ENCODE results near the gene IL11. TPM values are rescaled to one million over a fixed set of nuclear protein-coding genes. Genes with fewer than 3 reads are reported as not detected.
"Not testable (repeated sequence)": the region's sequence is repeated elsewhere in the genome, so short reads cannot be mapped to it uniquely, and the experiment has no call there.

The IL11 gene
- total RNA-seq, 1 donor from 2014 or later: 1.3 TPM

DNA sequence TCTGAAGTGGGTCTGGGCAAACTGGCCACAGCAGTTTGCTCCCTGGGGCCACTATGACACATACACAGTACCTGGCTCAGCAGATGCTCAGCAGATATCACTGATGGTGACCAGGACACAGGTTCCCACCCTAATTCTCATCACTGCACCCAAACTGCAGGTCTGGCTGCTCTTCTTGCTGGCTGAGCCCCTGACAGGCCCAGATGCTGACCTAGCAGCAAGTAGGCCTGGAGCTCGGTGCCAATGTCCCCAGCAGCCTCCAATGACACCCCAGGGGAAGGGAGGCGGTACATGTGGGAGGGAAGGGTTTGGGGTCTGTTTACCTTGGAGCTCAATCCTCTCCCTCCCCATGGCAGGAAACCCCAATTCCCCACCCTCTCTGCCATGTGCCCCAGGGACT lies 32.2 kb upstream of the IL11 start:
- FAIRE-seq: no peak
- Histone ChIP-seq H3K27me3 (ENCODE audit: control insufficient read depth, insufficient read depth, low read length) (no peaks in the 10 kb centered on the region), H3K36me3 (ENCODE audit: control insufficient read depth, insufficient read depth, low read length) (peaks cover 20% of the 10 kb centered on the region), H3K4me3 (ENCODE audit: low read depth, low read length) (no peak overlapping the region)
- TF ChIP-seq, protein P1, sequence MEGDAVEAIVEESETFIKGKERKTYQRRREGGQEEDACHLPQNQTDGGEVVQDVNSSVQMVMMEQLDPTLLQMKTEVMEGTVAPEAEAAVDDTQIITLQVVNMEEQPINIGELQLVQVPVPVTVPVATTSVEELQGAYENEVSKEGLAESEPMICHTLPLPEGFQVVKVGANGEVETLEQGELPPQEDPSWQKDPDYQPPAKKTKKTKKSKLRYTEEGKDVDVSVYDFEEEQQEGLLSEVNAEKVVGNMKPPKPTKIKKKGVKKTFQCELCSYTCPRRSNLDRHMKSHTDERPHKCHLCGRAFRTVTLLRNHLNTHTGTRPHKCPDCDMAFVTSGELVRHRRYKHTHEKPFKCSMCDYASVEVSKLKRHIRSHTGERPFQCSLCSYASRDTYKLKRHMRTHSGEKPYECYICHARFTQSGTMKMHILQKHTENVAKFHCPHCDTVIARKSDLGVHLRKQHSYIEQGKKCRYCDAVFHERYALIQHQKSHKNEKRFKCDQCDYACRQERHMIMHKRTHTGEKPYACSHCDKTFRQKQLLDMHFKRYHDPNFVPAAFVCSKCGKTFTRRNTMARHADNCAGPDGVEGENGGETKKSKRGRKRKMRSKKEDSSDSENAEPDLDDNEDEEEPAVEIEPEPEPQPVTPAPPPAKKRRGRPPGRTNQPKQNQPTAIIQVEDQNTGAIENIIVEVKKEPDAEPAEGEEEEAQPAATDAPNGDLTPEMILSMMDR (IDR thresholded peaks at IDR 0.05; ENCODE audit: insufficient read depth, low read length, severe bottlenecking): no peak
- no peak for DNase-seq (ENCODE audit: low read depth)

DNA sequence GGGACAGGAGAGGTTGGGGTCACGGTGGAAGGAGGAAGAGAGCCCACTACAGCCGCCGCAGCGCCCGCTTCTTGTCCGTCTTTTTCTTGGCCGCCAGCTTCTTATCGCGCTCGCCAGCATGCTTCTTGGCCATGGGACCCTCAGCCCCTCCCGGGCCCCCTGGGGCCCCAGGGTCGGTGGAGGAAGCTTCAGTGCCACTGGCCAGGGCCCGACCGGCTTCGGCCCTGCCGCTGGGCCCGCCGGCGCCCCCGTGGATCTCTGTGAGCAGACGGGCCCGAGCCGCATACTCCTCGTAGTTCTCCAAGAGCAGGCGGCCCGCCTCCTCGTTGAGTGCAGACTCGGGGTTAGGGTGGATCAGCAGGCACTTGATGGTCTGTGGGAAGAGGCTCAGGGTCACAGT lies 31.1 kb upstream of the IL11 start:
- not testable (repeated sequence) for H3K4me3 ChIP-seq (ENCODE audit: low read depth, low read length); FAIRE-seq; DNase-seq (ENCODE audit: low read depth); H3K27me3 ChIP-seq (ENCODE audit: control insufficient read depth, insufficient read depth, low read length)
- peaks cover 20% of the 10 kb centered on the region for H3K36me3 ChIP-seq (ENCODE audit: control insufficient read depth, insufficient read depth, low read length)

DNA sequence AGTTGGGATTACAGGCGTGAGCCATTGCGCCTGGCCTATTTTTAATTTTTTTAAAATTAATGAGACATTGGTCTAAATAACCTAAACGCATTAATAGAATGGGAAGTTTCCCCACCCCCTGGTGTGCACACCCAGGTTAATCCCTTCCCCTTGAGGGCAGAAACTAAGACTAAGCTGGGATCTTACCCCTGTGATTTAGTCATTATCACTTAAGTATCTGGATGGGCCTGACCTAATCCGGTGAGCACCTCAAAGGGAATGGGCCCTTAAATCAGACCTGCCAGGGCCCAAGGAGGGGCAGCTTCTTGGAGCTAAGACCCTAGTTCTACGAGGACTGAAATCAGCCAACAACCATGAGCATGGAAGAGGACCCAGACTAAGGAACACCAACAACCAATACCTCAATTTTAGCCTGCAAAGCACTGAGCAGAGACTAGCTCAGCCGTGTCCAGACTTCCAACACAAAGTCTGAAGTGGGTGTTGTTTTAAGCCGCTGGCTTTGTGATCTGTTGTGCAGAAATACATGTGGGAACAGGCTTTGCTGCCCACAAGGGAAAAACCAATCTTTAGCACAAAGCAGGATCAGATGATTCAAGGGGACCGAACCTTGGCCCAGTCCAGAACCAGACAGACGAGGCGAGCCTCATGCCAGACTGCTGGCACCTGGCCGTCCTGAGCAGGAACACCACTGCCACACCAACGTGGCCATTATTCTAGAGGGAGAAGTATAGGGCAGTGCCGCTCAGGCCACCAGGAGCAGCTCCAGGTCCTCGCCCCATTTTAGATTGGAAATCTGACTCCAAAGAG lies 30.2 kb upstream of the IL11 start:
- DNase-seq (ENCODE audit: low read depth) (peak; percentile 56), FAIRE-seq (no peak)
- H3K36me3 ChIP-seq (ENCODE audit: control insufficient read depth, insufficient read depth, low read length): peaks cover 17% of the 10 kb centered on the region

DNA sequence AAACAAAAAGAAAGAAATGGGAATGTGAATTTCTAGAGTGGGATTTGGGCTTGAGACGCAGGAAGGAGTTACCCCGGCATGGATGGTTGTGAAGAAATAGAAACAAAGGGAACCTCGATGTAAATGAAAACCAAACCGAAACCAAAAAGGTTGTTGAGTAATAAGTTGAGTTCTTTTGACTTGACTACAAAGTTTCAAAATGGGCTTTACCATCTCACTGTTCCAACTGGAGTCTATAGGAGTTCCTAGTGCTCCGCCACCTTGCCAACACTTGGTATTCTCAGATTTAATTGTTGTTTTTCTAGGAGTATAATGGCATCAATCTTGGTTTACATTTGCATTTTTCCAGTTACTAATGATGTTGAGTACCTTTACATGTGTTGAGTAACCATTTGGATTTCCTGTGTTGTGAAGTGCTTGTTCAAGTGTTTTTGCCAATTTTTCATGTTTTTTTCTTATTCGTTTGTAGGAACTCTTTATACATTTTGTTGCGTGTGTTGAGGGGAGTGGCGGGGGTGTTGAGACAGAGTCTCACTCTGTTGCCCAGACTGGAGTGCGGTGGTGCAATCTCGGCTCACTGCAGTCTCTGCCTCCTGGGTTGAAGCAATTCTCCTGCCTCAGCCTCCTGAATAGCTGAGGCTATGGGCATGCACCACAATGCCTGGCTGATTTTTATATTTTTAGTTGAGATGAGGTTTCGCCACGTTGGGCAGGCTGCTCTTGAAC lies 28.1 kb upstream of the IL11 start:
- Histone ChIP-seq H3K4me3 (ENCODE audit: low read depth, low read length) (no peak overlapping the region), H3K27me3 (ENCODE audit: control insufficient read depth, insufficient read depth, low read length) (no peaks in the 10 kb centered on the region), H3K36me3 (ENCODE audit: control insufficient read depth, insufficient read depth, low read length) (peaks cover 13% of the 10 kb centered on the region)
- TF ChIP-seq, protein P1 (IDR thresholded peaks at IDR 0.05; ENCODE audit: insufficient read depth, low read length, severe bottlenecking): no peak
- DNase-seq (ENCODE audit: low read depth) (no peak), FAIRE-seq (no peak)

More for the DNA sequence above, 30.2 kb upstream of the IL11 start:
- TF ChIP-seq, protein P1 (IDR thresholded peaks at IDR 0.05; ENCODE audit: insufficient read depth, low read length, severe bottlenecking): no peak
- Histone ChIP-seq H3K4me3 (ENCODE audit: low read depth, low read length) (no peak overlapping the region), H3K27me3 (ENCODE audit: control insufficient read depth, insufficient read depth, low read length) (no peaks in the 10 kb centered on the region)

DNA sequence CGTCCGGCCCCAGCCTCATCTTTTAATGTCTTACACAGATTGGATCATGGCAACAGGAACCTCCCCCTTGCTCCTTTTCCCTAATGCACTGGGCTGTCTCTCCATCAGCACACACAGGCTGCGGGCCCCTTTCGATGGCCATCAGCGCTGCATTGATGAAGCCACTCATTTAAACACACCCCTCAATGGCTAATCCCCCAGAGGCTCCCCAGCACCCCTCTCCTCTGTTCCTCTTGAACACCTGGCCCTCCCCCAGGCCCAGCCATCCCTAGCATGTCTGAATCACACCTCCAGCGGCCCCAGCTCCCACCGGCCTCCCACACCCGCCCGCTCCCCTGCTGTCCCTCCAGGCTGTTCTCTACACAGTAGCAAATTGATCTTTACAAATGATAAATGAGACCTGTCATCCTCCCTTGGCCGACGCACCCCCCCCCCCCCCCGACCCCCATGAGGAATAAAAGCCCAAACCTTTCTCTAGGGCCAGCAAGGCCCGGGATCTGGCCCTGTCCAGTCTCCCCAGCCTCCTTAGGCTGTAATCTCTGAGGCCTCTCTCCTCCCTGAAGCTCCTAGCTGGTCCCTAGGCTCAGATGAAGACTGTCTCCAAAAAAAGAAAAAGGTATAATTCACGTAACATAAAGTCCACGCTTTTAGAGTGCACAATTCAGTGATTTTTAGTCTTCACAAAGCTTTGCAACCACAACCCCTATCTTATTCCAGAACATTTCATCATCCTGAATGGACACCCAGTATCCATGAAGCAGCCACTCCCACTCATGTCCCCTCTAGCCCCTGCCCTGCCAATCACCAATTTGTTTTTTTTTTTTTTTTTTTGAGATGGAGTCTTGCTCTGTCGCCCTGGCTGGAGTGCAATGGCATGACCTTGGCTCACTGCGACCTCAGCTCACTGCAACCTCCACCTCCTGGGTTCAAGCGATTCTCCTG lies 22.8 kb upstream of the IL11 start:
- FAIRE-seq: no peak
- H3K4me3 ChIP-seq (ENCODE audit: low read depth, low read length): no peak overlapping the region
- H3K27me3 ChIP-seq (ENCODE audit: control insufficient read depth, insufficient read depth, low read length): no peaks in the 10 kb centered on the region
- TF ChIP-seq, protein P1 (IDR thresholded peaks at IDR 0.05; ENCODE audit: insufficient read depth, low read length, severe bottlenecking): no peak
- DNase-seq (ENCODE audit: low read depth): no peak
- H3K36me3 ChIP-seq (ENCODE audit: control insufficient read depth, insufficient read depth, low read length): peaks cover 16% of the 10 kb centered on the region
